ENCODE data around the gene DRG2. TPM values are rescaled to one million over a fixed set of nuclear protein-coding genes. Genes with fewer than 3 reads are reported as not detected.

Gene DRG2
- total and polyA plus RNA-seq, 2 donors (not counting 3 experiments of a cell fraction or from before 2014, with no cell fraction given): 50.2 to 60.4 TPM

DNA sequence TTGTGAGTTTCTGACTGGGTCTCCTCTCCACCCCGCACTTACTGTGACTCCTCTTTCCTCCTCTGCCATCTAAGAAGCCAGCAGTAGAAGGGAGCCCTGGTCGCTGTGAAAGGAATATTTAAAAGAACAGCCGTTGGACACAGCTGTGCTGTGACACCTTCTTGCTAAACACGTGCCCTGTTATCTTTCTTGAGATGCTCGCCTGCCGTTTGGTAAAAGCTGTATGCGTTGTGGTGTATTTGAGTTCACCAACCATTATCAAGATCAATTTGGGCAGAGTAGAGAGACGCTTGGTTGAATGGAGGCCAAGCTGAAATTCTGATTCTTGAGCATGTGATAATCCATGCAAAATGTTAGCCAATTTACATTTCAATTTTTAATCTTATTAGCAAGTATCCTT, 44.8 kb upstream of the DRG2 start:
- Histone ChIP-seq H3K9me3 (replicated peaks; ENCODE audit: control insufficient read depth, insufficient read depth, low read length) (no peaks in the 10 kb centered on the region), H2AFZ (ENCODE audit: low read depth, low read length) (no peak overlapping the region), H3K9ac (replicated peaks; ENCODE audit: extremely low read depth, insufficient read depth, low read length) (no peak overlapping the region), H3K27ac (ENCODE audit: insufficient read depth, low read depth, low read length) (no peak overlapping the region), H3K36me3 (ENCODE audit: control insufficient read depth in 2 of 2, extremely low read depth in 1 of 2, insufficient read depth in 2 of 2, low read length in 2 of 2) (peaks cover 0 to 2% of the 10 kb centered on the region in 2 experiments), H3K79me2 (ENCODE audit: control insufficient read depth, insufficient read depth, low read length) (peaks cover 7% of the 10 kb centered on the region), H4K20me1 (replicated peaks; ENCODE audit: control insufficient read depth, extremely low read depth, insufficient read depth, low read length) (no peaks in the 10 kb centered on the region), H3K9me1 (replicated peaks; ENCODE audit: control insufficient read depth, extremely low read depth, insufficient read depth, low read length) (no peaks in the 10 kb centered on the region), H3K4me3 (replicated peaks in 1 of 3; ENCODE audit: insufficient read depth in 1 of 3, low read depth in 1 of 3, low read length in 3 of 3) (no peak overlapping the region), H3K27me3 (ENCODE audit: control insufficient read depth in 2 of 2, insufficient read depth in 2 of 2, low read length in 2 of 2) (no peaks in the 10 kb centered on the region), H3K4me1 (ENCODE audit: control insufficient read depth, extremely low read depth, insufficient read depth, low read length) (peaks cover 15% of the 10 kb centered on the region), H3K4me2 (ENCODE audit: insufficient read depth, low read length) (no peak overlapping the region)
- FAIRE-seq: no peak
- no TSS peak for BruUV-seq (replicated peaks)
- ChIA-PET CTCF (no interaction called here), POLR2A (no interaction called here)
- dilution Hi-C loops (cut with MboI; ENCODE audit: extremely low pct_ligation_motif_present, low sequenced_read_pairs): loop anchor here (25.0 kb wide), 1 partner anchor 156 kb away; no protein-coding TSS in a partner anchor
- intact Hi-C loops (cut with micrococcal nuclease): no loop called here
- DNase-seq (ENCODE audit: low read depth, low spot score): no peak
- no peak for TF ChIP-seq MYC (IDR thresholded peaks at IDR 0.05; ENCODE audit: low read depth, low read length)
- no peak for TF ChIP-seq POLR2AphosphoS5 (IDR thresholded peaks at IDR 0.05; ENCODE audit: insufficient read depth, low read depth, low read length)
- TF ChIP-seq POLR2A (IDR thresholded peaks at IDR 0.05; ENCODE audit: low read depth, low read length): no peak

DNA sequence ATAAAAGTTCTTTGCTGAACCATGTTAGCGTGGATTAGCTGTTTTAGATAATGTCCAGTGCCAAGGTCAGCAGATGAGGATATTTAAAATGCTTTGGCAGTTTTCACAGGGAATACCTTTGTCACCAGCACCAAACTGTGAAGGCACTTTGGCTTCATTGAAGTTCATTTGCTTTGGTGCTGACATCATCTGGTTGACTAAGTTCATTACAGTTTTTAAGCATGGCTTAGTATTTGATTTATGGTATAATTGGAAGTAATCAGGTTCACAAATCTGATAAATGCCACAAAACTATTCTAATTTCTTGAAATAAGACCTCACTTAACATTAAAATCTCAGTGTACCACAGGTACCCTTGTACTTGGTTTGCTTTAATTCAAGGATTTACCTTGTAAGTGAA, 44.3 kb upstream of the DRG2 start:
- H3K27me3 ChIP-seq (ENCODE audit: control insufficient read depth in 2 of 2, insufficient read depth in 2 of 2, low read length in 2 of 2): no peaks in the 10 kb centered on the region
- H3K4me1 ChIP-seq (ENCODE audit: control insufficient read depth, extremely low read depth, insufficient read depth, low read length): peaks cover 10% of the 10 kb centered on the region
- DNase-seq (ENCODE audit: low read depth, low spot score): peak; percentile 43
- no peaks in the 10 kb centered on the region for H4K20me1 ChIP-seq (replicated peaks; ENCODE audit: control insufficient read depth, extremely low read depth, insufficient read depth, low read length)
- H3K4me3 ChIP-seq (replicated peaks in 1 of 3; ENCODE audit: insufficient read depth in 1 of 3, low read depth in 1 of 3, low read length in 3 of 3): no peak overlapping the region
- no peak overlapping the region for H2AFZ ChIP-seq (ENCODE audit: low read depth, low read length)
- peaks cover 2% of the 10 kb centered on the region for H3K79me2 ChIP-seq (ENCODE audit: control insufficient read depth, insufficient read depth, low read length)
- ChIA-PET POLR2A (no interaction called here), CTCF (no interaction called here)
- FAIRE-seq: peak; percentile 87
- dilution Hi-C loops (cut with MboI; ENCODE audit: extremely low pct_ligation_motif_present, low sequenced_read_pairs) (loop anchor here (25.0 kb wide), 1 partner anchor 156 kb away; no protein-coding TSS in a partner anchor), intact Hi-C loops (cut with micrococcal nuclease) (no loop called here)
- BruUV-seq (replicated peaks): no TSS peak
- no peak overlapping the region for H3K27ac ChIP-seq (ENCODE audit: insufficient read depth, low read depth, low read length)
- TF ChIP-seq MYC (IDR thresholded peaks at IDR 0.05; ENCODE audit: low read depth, low read length): no peak
- no peak for TF ChIP-seq POLR2A (IDR thresholded peaks at IDR 0.05; ENCODE audit: low read depth, low read length)
- no peak for TF ChIP-seq EZH2 (IDR thresholded peaks at IDR 0.05; ENCODE audit: borderline replicate concordance, low read depth, low read length, severe bottlenecking)
- TF ChIP-seq JUN (IDR thresholded peaks at IDR 0.05; ENCODE audit: borderline replicate concordance, insufficient read depth, insufficient read length, low read depth): no peak
- TF ChIP-seq GATA2 (IDR thresholded peaks at IDR 0.05; ENCODE audit: insufficient read depth, insufficient read length, low read depth, low read length): no peak
- TF ChIP-seq FOS (IDR thresholded peaks at IDR 0.05; ENCODE audit: borderline replicate concordance, insufficient read depth, low read length): no peak
- no peak for TF ChIP-seq POLR2AphosphoS5 (IDR thresholded peaks at IDR 0.05; ENCODE audit: insufficient read depth, low read depth, low read length)
- TF ChIP-seq, protein P1, sequence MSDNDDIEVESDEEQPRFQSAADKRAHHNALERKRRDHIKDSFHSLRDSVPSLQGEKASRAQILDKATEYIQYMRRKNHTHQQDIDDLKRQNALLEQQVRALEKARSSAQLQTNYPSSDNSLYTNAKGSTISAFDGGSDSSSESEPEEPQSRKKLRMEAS (IDR thresholded peaks at IDR 0.05; ENCODE audit: insufficient read depth, insufficient read length): no peak
- TF ChIP-seq, protein P2, sequence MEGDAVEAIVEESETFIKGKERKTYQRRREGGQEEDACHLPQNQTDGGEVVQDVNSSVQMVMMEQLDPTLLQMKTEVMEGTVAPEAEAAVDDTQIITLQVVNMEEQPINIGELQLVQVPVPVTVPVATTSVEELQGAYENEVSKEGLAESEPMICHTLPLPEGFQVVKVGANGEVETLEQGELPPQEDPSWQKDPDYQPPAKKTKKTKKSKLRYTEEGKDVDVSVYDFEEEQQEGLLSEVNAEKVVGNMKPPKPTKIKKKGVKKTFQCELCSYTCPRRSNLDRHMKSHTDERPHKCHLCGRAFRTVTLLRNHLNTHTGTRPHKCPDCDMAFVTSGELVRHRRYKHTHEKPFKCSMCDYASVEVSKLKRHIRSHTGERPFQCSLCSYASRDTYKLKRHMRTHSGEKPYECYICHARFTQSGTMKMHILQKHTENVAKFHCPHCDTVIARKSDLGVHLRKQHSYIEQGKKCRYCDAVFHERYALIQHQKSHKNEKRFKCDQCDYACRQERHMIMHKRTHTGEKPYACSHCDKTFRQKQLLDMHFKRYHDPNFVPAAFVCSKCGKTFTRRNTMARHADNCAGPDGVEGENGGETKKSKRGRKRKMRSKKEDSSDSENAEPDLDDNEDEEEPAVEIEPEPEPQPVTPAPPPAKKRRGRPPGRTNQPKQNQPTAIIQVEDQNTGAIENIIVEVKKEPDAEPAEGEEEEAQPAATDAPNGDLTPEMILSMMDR (IDR thresholded peaks at IDR 0.05; ENCODE audit: extremely low read depth in 1 of 2, insufficient read depth in 1 of 2, low read depth in 1 of 2, low read length in 2 of 2): no peak
- H3K9ac ChIP-seq (replicated peaks; ENCODE audit: extremely low read depth, insufficient read depth, low read length): no peak overlapping the region
- no peak overlapping the region for H3K4me2 ChIP-seq (ENCODE audit: insufficient read depth, low read length)
- H3K9me3 ChIP-seq (replicated peaks; ENCODE audit: control insufficient read depth, insufficient read depth, low read length): no peaks in the 10 kb centered on the region
- H3K9me1 ChIP-seq (replicated peaks; ENCODE audit: control insufficient read depth, extremely low read depth, insufficient read depth, low read length): no peaks in the 10 kb centered on the region
- H3K36me3 ChIP-seq (ENCODE audit: control insufficient read depth in 2 of 2, extremely low read depth in 1 of 2, insufficient read depth in 2 of 2, low read length in 2 of 2): peaks cover 0 to 2% of the 10 kb centered on the region in 2 experiments
